Cardiac fibroblast (primary cell): ENCODE measurements around the gene SCN1B.
A peak's percentile ranks its signal among the peaks of the same experiment; 100 is the strongest.
"Not testable (repeated sequence)": the region's sequence is repeated elsewhere in the genome, so short reads cannot be mapped to it uniquely, and the experiment has no call there.

ENCODE experiments used
- DNase-seq, 2 donors: peaks; one replicate each; pipeline versions ENCODE4 v3.0.0 to v3.0.0-alpha.2; 2010; ENCODE audit warnings: low read depth in 2 of 2
- H3K4me3 ChIP-seq, 2 donors: replicated peaks in 1 of 2; 1 replicate in 1 of 2; 2 replicates in 1 of 2; pipeline ENCODE4 v1.5.1; 2011; ENCODE audit warnings: low read depth in 2 of 2, low read length in 2 of 2, mild to moderate bottlenecking in 2 of 2, moderate library complexity in 1 of 2
- TF ChIP-seq, protein P1 (sequence below): IDR thresholded peaks from one replicate; pipeline ENCODE4 v1.5.1; 2011; ENCODE audit warnings: low read depth, mild to moderate bottlenecking, low read length, inconsistent platforms

SCN1B gene

DNA sequence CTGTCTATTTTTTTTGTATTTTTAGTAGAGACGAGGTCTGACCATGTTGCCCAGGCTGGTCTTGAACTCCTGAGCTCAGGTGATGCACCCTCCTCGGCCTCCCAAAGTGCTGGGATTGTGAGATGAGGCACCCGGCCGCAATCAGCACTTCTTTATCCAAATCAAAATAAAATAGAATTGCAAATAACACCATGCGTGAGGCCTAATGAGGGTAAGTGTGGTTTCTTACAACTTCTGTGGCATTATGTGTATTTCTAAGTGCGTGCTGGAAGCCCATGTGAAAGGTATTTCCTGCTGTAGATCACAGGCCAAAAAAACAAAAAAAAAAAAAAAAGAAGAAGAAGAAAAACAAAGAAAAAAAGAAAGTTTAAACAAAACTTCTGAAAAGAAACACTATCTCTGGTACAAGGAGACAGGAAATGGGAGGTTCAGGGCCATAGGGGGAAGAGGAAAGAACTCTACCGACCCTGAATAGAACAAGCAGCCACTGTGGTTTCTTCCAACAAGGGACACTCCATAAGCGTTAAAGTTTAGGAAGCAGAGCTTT, 33.1 kb upstream of the SCN1B start:
- DNase-seq, result peak in 1 of 2 donors; percentile 80
- TF ChIP-seq, protein P1, sequence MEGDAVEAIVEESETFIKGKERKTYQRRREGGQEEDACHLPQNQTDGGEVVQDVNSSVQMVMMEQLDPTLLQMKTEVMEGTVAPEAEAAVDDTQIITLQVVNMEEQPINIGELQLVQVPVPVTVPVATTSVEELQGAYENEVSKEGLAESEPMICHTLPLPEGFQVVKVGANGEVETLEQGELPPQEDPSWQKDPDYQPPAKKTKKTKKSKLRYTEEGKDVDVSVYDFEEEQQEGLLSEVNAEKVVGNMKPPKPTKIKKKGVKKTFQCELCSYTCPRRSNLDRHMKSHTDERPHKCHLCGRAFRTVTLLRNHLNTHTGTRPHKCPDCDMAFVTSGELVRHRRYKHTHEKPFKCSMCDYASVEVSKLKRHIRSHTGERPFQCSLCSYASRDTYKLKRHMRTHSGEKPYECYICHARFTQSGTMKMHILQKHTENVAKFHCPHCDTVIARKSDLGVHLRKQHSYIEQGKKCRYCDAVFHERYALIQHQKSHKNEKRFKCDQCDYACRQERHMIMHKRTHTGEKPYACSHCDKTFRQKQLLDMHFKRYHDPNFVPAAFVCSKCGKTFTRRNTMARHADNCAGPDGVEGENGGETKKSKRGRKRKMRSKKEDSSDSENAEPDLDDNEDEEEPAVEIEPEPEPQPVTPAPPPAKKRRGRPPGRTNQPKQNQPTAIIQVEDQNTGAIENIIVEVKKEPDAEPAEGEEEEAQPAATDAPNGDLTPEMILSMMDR, result no peak
- no peak overlapping the region for H3K4me3 ChIP-seq

DNA sequence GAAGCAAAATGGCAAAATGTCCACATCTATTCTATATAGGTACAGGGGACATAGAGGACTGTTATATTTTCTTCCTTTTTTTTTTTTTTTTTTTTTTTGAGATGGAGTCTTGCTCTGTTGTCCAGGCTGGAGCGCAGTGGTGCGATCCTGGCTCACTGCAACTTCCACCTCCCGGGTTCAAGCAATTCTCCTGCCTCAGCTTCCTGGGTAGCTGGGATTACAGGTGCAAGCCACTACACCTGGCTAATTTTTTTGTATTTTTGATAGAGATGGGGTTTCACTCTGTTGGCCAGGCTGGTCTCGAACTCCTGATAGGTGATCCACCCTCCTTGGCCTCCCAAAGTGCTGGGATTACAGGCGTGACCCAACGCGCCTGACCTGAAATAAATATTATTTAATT, 32.0 kb upstream of the SCN1B start:
- H3K4me3 ChIP-seq, DNase-seq: not testable (repeated sequence)

GRCh38 chr19:34998777-34999497, 31.3 kb upstream of the SCN1B start:
- H3K4me3 ChIP-seq, result peak overlapping the region; percentile 49 to 82
- TF ChIP-seq, protein P1, result no peak
- no peak for DNase-seq

GRCh38 chr19:34999498-35000337, 30.6 kb upstream of the SCN1B start, which contains the start of gene GRAMD1A:
Gene GRAMD1A, plus strand, starts transcription at chr19:35000323. Its CDS starts 156 bp downstream, at chr19:35000479.
- DNase-seq, result peak; percentile 86 to 96
- TF ChIP-seq, protein P1, result no peak
- H3K4me3 ChIP-seq, result peak within 1 kb of the TSS; percentile 73 to 82

DNA sequence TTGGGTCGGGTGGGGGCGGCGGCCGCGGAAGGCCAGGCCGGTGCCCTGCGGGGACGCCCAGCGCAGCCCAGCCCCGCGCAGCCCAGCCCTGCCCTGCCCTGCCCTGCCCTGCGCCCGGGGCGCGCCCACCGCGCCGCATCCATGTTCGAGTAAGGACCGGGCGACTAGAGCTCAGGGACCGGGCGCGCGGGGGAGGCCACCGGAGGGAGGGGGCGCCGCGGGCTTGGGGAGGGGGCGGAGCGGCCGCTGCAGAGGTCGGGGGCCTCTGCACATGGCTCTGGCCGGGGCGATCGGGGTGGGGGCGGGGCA, 30.0 kb upstream of the SCN1B start:
- DNase-seq, result no peak
- TF ChIP-seq, protein P1, result no peak

GRCh38 chr19:35000647-35001501, 29.4 kb upstream of the SCN1B start:
- H3K4me3 ChIP-seq, result peak overlapping the region; percentile 73 to 82
- peak; percentile 49 to 52 for DNase-seq
- TF ChIP-seq, protein P1, result no peak

More for the DNA sequence above, 30.0 kb upstream of the SCN1B start:
- H3K4me3 ChIP-seq, result peak overlapping the region; percentile 73 to 82
